Small intestine (tissue), 4 donors: ENCODE results near the gene HCCS. TPM values are rescaled to one million over a fixed set of nuclear protein-coding genes. Genes with fewer than 3 reads are reported as not detected.

Experiments used
- polyA plus RNA-seq, 4 donors: library from polyadenylated mRNA; stranded (reverse) in 3 of 4; unstranded in 1 of 4; fragments of 200-250 nt in 3 of 4; fragments of 120-200 nt in 1 of 4; gene quantifications; one replicate each; pipeline versions ENCODE4 v1.2.1 to v1.2.3, GENCODE V29; 2013
- donor health status: healthy with polysubstance abuse.
- donor health status: Bipolar disorder and iron deficiency.
- donor health status: healthy.

HCCS gene
- polyA plus RNA-seq, 4 donors = 26.2 to 40.3 (median 30.0) TPM

Other genes with a start within 250 kb of the HCCS start
- gene AMELX, start 182.1 kb downstream of the HCCS start, polyA plus RNA-seq = not detected